GM21723 (cell line): ENCODE measurements around the gene FBRS.
"Not testable (repeated sequence)": the region's sequence is repeated elsewhere in the genome, so short reads cannot be mapped to it uniquely, and the experiment has no call there.

Source experiments
- ATAC-seq: cut with Tn5 transposase; IDR thresholded peaks from one replicate; pipeline ENCODE4 v1.9.1; 2021; ENCODE audit warnings: mild to moderate bottlenecking, moderate library complexity; ENCODE audit not compliant: unreplicated experiment

FBRS gene

DNA sequence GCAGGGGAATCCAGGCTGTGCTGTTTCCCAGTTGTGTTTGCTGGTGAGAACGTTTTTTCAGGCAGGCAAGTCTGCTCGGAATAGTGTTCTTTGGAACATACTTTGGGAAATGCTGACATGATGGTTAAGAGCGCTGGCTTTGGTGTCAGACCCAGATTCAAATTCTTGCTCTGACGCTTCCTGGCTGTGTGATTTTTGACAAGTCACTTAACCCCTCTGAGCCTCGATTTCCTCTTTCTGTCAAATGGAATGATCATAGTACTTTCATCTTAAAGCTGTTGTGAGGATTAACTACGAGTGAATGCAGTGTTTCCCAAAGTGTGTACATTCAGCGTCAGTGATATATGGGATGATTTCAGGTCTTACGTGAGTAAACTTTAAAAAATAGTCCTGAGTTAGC is 4.8 kb downstream of the FBRS start:
- ATAC-seq: no peak

DNA sequence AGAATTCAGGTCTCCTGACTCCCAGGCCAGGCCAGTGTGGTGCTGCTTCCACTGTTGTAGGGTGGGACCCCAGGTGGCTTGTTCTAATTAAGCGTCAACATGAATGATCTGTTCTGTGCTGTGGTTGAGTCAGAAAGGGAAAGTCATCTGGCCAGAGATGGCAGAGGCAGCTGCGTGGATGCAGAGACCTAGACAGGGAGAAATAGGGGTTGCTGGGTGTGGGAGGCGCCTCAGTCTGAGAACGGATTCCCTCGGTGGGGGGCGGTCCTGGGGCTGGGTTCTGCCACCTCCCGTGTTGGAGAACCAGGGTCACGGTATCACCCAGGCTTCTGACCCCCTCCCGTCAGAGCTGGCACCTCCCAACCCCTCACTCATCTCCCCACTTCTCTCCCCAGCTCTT is 5.6 kb downstream of the FBRS start:
- ATAC-seq: no peak

DNA sequence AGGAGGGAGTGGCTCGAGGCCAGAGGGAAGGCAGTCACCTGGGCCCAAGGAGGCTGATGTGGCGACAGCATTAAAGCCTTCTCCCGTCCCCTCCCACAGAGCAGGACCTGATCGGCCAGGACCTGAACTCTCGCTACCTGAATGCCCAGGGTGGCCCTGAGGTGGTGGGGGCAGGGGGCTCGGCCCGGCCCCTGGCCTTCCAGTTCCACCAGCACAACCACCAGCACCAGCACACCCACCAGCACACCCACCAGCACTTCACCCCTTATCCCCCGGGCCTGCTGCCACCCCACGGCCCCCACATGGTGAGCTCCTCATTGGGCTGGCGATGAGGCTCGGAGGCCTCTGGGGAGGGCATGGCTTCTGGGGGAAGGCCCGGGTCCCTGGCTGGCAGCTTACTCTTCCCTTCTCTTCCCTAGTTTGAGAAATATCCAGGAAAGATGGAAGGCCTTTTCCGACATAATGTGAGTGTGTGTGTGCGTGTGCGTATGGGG is 6.4 kb downstream of the FBRS start:
- no peak for ATAC-seq

DNA sequence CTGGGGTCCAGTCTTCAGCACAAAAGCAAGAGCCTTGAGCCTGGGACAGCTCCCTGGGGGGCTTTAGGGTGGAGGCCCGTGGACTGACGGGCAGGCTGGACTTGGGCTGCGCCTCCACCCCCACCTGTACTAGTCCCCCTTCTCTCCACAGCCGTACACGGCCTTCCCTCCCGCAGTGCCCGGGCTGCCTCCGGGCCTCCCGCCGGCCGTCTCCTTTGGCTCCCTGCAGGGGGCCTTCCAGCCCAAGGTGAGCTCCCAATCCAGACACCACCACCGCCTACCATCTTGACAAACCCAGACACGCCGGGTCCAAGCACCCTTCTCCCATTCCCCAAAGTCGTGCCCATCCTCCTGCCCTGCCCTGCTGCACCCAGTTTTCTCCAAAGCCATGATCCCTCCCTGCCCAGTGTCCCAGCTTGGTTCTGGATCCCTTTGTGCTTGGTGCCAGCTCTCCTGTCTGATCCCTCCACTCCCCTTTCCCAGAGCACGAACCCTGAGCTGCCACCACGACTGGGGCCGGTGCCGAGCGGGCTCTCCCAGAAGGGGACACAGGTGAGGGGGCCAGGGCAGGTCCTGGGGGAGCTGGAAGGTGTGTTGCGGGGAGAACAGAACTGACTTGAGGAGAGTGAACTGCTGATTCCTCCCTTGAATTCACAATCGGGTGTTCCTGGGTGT is 7.1 kb downstream of the FBRS start:
- no peak for ATAC-seq

DNA sequence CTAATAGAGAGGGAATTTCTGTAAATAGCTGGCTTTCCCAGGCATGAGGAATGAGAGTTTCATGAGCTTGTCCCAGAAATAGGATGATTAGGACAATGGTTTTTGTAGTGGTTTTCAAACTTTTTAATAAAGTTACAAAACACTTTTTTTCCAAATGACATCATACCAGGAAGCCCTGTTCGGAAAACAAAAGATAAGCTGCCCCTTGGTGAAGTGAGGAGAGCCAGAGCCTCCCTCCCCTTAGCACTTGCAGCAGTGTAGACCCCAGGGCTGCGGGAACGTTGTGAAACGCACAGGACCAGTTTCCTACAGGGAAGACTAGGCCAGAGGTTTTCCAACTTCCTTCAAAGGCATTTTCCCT is 7.6 kb downstream of the FBRS start:
- no peak for ATAC-seq

DNA sequence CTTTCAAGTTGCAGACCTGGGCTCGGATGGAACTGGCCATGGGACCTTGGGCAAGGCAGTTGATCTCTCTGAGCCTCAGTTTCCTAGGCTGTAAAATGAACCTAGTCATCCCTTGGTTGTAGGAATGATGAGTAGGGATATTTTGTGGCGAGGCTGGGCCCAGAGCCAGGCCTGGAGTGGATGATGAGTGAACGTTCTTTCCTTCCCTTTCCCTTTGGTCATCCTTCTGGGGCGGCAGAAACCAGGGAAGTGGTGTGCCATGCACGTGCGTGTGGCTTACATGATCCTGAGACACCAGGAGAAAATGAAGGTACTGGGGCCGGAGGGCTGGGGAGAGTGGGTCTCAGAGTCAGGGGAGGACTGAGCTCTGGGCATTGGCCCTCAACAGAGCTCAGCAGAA is 8.4 kb downstream of the FBRS start:
- no peak for ATAC-seq

DNA sequence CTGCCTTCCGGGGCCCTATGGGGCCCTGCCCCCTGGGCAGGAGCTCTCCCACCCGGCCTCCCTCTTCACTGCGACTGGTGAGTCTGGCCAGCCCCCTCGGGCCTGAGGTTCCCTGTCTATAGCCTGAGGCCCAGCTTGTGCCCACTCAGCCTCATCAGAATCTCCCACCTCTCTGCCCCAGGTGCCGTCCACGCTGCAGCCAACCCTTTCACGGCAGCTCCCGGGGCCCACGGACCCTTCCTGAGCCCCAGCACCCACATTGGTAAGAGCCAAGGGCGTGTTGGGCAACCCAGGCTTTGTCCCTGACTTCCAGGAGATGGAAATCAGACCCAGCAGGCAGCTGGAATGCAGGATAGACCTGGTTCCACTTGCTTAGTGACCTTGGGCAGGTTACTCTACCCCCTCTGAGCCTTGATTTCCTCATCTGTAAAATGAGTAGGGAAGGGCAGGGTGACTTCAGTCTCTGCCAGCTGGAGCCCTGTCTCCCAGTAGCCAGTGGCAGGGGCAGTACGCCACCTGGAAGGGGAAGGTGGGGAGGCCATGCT is 9.2 kb downstream of the FBRS start:
- ATAC-seq: no peak

DNA sequence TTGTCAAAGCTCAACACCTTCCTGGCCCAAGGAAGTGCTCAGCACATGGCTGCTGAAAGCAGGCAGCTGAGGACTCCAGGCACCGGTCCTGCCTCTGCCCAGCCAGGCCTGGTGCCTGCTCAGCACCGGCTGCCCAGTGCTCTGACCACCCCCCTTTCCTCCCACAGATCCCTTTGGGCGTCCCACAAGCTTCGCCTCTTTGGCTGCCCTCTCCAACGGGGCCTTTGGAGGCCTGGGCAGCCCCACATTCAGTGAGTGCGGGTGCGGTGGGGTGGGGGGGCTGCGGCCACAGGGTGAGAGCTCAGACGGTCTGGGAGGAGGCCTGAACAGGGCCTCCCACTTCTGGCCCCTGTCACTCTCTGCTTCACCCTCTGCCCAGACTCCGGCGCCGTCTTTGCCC is 10.2 kb downstream of the FBRS start:
- no peak for ATAC-seq

DNA sequence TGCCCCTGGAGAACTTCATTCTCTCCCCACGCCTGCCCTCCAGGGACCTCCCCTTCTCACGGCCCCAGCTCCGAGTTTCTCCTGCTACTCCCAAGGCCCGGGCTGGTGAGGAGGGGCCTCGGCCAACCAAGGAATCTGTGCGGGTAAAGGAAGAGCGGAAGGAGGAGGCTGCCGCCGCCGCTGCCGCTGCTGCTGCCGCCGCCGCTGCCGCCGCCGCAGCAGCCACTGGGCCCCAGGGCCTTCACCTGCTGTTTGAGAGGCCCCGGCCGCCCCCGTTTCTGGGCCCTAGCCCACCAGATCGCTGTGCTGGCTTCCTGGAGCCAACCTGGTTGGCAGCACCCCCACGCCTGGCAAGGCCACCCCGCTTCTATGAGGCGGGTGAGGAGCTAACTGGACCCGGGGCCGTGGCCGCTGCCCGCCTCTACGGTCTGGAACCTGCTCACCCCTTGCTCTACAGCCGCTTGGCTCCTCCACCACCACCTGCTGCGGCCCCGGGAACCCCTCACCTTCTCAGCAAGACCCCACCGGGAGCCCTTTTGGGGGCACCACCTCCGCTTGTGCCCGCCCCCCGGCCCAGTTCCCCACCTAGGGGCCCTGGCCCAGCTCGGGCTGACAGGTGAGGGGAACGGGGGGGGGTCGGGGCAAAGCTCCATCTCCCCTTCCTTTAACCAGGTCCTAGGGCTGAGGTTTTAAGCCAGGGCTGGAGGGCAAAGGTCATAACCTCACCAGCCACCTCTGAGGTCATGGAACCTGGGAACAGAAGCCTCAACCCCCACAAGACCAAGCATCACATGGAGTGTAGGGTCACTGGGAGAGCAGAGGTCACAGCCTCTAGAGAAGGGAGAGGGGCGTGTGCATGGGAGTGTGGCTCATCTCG is 11.0 kb downstream of the FBRS start:
- no peak for ATAC-seq

DNA sequence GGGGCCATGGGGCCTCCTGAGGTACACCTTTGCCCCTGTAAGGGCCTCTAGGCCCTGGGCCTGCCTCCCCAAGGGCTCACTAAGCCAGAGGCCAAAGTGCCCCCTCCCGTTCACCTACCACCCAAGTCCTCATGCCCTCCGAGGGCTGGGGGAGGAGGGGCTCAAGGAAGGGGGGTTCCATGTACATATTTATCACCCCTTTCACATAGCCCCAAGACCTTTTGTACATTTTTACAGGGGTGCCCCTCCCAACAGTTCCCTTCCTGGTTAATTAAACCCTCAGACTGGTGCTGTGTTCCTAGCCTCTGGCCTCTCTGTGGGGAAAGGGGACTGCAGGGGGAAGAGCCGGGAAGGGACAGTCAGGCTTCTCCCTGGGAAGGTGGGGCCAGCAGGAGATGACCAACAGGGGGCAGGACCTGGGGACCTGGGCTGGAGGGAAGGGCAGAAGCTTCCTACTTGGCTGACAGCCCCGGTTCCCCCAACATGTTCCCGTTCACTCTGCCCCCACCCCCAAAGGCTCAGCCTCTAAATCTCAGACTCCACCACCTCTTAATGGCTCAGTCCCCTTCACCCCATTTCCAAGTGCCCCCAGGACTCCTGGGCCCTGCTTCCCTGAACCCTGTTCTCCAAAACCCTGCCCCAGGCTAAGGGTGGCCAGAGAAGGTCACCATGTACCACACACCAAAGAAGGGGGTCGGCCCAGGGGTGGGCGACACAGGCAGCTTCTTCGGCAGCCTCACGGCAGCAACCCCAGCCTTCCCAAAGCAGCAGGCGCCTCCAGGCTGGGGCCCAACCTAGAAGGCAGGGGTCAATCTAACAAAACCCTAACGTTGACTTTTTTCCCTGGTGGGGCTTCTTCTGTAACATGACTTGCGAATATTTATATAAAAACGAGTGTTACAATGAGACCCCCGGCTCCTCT is 11.9 kb downstream of the FBRS start:
- no peak for ATAC-seq

DNA sequence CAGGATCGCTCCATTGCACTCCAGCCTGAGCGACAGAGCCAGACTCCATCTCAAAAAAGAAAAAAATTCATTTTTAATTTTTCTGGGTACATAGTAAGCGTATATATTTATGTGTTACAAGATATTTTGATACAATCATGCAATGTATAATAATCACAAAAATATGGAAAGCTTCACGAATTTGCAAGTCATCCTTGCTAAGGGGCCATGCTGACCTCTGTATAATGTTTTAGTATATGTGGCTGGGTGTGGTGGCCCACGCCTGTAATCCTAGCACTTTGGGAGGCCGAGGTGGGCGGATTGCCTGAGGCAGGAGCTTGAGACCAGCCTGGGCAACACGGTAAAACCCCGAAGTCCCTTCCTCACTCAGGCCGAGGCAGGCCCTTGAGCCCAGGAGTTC is 16.9 kb downstream of the FBRS start:
- no peak for ATAC-seq

DNA sequence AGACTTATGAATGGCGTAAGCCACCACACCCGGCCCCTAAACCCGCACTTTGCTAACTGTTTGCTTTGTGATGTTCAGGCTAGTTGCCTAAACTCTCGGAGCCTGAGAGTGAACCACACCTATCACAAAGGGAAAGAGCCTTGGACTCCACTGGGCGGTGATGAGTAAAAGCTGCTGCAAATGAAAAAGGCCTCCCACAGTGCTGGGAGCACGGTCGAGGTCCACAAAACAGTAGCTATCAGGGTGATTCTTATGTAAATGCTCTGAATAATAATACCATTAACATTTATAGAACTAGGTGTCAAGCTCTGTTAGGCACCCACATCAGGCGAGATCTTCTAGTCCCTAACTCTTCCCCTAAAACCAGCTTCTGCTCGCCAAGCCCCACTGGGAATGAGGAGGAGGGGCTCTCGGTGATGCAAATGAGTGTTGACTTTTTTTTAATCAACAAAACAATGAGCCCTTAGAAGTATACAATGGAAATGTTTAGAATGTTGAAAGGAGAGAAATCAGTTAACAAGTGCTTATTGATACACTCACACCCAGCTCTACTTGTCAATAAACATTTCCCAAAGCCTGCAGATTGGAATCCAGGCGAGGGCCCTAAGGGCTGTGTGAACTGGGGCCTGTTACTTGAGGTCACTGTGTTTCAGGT is 19.8 kb downstream of the FBRS start:
- ATAC-seq: no peak

DNA sequence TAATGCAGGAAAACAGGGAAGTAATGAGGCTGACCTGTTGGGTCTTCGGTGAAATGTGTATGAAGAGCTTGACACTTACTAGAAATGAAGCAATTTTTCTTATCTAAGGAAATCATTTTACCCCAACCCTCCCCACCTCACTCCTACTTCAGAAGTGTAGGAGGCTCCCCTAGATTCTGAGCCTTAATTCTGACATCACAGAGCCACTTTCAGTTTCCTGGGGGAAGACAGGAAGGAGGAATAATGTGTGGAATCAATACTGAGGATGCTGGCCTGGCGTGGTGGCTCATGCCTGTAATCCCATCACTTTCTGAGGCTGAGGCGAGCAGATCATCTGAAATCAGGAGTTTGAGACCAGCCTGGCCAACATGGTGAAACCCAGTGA is 20.3 kb downstream of the FBRS start:
- ATAC-seq: no peak

DNA sequence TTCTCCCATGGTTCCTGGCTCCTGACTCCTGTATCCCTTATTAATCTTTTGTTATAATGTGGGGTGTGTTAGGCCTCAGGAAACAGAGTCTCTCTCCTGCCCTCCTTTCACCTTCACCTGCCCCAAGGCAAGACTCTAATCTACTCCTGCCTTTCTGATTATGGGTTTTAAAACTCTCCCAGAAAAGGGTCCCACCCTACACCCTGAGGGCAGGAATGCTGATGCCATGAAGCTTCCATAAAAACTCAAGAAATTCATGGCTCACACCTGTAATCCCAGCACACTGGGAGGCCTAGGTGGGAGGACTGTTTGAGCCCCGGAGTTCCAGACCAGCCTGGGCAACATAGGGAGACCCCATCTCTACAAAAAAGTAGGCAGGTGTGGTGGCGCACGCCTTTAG is 22.1 kb downstream of the FBRS start:
- no peak for ATAC-seq

DNA sequence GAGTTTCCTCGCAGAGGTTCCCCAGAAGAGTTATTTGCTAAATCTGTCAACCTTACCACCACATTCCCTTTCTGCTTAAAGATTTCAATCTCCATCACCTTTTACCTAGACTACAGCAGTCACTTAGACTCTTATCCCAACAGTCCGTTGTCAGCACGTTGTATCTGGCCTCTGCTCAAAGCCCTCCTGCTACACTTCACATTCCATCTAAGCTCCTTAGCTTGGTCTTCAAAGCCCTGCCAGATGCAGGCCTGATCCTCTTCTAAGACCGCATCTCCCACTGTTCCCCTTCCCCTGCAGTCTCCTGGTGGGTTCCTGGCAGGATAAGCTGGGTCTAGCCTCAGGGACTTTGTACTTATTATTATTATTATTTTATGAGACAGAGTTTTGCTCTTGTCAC is 30.5 kb downstream of the FBRS start:
- no peak for ATAC-seq

DNA sequence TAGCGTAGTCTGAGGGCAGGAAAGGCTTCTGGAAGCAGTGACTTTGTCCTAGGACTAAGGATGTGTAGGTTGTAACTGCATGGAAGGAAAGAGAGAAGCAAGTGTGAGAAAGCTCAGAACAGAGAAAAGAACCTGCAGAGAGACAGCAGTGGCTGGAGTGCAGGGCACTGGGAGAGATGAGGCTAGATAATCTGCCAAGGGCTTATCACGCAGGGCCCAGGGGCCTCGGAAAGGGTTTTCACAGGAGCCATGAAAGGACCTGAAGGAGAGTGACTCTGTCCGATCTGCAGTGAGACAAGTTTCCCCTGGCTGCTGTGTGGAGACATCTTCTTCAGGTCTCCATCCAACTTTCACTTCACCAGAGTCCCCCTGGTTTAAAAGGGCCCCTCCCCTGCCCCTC is 33.7 kb downstream of the FBRS start:
- ATAC-seq: no peak

DNA sequence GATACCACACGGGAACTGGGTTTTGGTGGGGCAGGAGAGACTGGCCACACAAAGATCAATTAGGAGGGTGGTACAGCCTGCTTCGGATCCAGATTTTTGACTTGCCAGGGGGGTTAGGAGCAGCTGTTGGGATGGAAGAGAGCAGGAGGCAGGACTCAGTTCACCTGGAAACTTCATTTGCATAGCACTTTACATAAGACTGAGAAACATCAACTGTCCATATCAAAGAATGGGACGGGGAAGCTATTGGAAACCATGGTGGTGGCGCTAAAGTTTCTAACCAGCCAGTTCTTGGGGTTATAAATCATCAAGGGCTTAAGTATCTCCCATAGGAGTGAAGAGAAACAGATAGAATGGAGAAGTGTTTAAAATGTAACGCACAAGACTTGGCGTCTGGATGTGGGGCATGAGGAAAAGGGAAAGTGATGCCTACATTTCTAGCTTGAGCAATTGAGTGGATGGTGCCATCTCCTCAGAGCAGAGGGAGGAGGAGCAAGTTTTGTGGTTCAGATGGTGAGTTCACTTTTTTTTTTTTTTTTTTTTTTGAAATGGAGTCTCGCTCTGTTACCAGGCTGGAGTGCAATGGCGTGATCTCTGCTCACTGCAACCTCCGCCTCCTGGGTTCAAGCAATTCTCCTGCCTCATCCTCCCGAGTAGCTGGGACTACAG is 34.3 kb downstream of the FBRS start:
- ATAC-seq: no peak

DNA sequence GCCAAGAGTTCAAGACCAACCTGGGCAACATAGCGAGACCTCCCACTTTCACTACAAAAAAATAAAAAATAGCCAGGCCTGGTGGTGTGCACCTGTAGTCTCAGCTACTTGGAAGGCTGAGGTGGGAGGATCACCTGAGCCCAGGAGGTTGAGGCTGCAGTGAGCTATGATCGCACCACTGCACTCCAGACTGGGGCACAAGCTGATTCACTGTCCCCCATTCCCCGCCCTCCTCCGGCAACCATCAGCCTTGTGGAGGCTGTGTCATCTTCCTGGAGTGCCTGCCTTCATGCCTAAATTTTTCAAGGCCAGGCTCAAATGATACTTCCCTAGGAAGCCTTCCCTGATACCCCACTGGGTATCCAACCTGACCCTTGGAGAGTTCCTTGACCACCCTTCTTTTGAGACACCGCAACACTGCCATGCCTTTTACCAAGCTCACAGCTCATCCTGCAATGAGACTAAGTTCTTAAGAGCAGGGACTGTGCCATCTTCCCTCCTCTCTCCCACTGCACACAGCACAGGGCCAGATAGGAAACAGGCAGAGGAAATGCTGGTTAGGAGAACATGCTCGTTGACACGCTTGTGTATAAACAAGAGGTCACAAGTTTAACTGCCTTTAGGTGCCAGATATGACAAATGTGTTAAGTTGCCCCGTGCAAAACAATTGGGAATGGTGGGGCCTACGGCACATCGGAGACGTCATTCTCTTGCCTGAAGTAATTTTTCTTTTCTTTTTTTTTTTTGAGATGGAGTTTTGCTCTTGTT is 36.9 kb downstream of the FBRS start:
- no peak for ATAC-seq

DNA sequence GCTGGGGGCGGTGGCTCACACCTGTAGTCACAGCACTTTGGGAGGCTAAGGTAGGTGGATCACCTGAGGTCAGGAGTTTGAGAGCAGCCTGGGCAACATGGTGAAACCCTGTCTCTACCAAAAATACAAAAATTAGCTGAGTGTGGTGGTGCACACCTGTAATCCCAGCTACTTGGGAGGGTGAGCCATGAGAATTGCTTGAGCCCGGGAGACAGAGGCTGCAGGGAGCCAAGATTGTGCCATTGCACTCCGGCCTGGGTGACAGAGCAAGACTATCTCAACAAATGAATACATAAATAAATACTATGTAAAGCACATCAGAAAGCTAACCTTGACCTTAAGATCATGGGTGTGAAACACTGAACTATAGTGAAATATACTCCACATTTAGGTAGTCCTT is 38.4 kb downstream of the FBRS start:
- not testable (repeated sequence) for ATAC-seq
